Measurements from ENCODE around the gene SLC22A4.

The SLC22A4 gene

DNA sequence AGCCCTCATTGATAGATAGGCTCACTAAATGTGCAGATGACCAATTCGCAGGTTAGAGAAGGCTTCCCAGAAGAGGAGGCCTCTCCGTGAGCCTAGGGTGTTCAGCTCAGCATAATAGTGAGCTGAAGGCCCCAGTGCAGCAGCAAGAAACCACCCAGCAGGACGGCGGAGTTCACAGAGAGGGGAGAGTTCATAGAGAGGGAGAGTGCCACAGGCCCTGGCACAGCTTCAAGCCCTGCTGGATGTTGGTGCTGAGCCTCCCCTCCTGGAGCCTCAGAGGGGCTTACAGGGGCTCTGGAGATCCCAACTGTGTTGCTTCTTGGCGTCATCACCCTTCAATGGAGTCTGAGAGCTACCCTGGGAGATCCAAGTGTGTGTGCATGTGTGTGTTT lies 77.4 kb downstream of the SLC22A4 start:
- H3K79me2 ChIP-seq (ENCODE audit: control insufficient read depth, insufficient read depth, low read length, unreplicated experiment) = peaks cover 6% of the 10 kb centered on the region
- H3K27me3 ChIP-seq (ENCODE audit: insufficient read depth, low read length) = no peaks in the 10 kb centered on the region
- H2AFZ ChIP-seq (ENCODE audit: low read length, unreplicated experiment) = no peak overlapping the region
- no peaks in the 10 kb centered on the region for H3K36me3 ChIP-seq (ENCODE audit: insufficient read depth, low read length)
- no peak overlapping the region for H3K27ac ChIP-seq (ENCODE audit: low read depth, low read length)
- H3K4me3 ChIP-seq (ENCODE audit: low read depth, low read length) = no peak overlapping the region; the same call in 1 of the 2 replicates
- H3K4me1 ChIP-seq (ENCODE audit: control insufficient read depth, insufficient read depth, low read length, unreplicated experiment) = peaks cover 31% of the 10 kb centered on the region

DNA sequence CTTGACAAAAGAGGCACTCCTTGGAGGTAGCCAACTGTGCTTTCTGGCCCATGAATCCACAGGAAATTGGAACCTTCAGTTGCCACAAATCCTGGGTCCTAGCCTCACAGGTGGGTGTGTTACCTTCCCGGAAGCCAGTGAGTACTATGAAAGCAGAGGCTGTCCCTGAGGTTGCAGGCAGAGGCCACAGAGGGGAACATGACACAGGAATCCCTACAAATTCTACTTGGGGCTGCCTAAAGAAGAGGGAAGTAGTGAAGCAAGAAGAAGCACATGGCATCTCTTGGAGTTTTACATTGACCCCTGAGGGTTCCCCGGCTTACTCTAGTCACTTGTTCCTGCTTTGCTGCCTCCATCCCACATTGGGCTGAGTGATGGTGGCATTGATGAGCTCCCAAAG lies 77.9 kb downstream of the SLC22A4 start:
- Histone ChIP-seq H2AFZ (ENCODE audit: low read length, unreplicated experiment) (no peak overlapping the region), H3K36me3 (ENCODE audit: insufficient read depth, low read length) (no peaks in the 10 kb centered on the region), H3K79me2 (ENCODE audit: control insufficient read depth, insufficient read depth, low read length, unreplicated experiment) (peaks cover 6% of the 10 kb centered on the region), H3K27me3 (ENCODE audit: insufficient read depth, low read length) (no peaks in the 10 kb centered on the region), H3K27ac (ENCODE audit: low read depth, low read length) (no peak overlapping the region), H3K4me3 (ENCODE audit: low read depth, low read length) (no peak overlapping the region), H3K4me1 (ENCODE audit: control insufficient read depth, insufficient read depth, low read length, unreplicated experiment) (peaks cover 31% of the 10 kb centered on the region)

- H3K4me1 ChIP-seq (ENCODE audit: control insufficient read depth, insufficient read depth, low read length, unreplicated experiment) = peaks cover 27% of the 10 kb centered on the region
- H3K27me3 ChIP-seq (ENCODE audit: insufficient read depth, low read length) = no peaks in the 10 kb centered on the region
- no peaks in the 10 kb centered on the region for H3K36me3 ChIP-seq (ENCODE audit: insufficient read depth, low read length)
- no peak overlapping the region for H3K4me3 ChIP-seq (ENCODE audit: low read depth, low read length)
- peaks cover 6% of the 10 kb centered on the region for H3K79me2 ChIP-seq (ENCODE audit: control insufficient read depth, insufficient read depth, low read length, unreplicated experiment)
- no peak overlapping the region for H3K27ac ChIP-seq (ENCODE audit: low read depth, low read length)
- no peak overlapping the region for H2AFZ ChIP-seq (ENCODE audit: low read length, unreplicated experiment)
These were observed 78.3 kb downstream of the SLC22A4 start for GRCh38 chr5:132372542-132372941.

DNA sequence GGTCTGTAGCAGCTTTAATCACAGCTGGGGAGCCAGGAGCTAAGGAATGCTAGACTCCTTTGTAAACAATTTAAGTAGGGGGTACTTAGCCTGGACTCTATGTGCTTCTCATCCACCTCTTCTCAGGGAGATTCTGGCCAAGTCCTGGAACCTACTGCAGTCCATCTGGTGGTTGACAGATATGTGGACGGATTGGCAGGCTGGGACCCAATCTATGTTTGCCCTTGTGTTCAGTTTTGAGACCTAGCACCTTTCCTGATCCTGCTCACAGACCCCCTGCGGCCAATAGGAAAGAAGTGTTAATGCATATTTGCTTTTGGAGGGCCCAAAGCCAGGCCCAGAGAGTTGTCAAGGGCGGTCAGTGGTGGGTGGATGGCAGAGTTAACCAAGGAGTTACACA lies 81.8 kb downstream of the SLC22A4 start:
- H3K79me2 ChIP-seq (ENCODE audit: control insufficient read depth, insufficient read depth, low read length, unreplicated experiment) = peaks cover 3% of the 10 kb centered on the region

DNA sequence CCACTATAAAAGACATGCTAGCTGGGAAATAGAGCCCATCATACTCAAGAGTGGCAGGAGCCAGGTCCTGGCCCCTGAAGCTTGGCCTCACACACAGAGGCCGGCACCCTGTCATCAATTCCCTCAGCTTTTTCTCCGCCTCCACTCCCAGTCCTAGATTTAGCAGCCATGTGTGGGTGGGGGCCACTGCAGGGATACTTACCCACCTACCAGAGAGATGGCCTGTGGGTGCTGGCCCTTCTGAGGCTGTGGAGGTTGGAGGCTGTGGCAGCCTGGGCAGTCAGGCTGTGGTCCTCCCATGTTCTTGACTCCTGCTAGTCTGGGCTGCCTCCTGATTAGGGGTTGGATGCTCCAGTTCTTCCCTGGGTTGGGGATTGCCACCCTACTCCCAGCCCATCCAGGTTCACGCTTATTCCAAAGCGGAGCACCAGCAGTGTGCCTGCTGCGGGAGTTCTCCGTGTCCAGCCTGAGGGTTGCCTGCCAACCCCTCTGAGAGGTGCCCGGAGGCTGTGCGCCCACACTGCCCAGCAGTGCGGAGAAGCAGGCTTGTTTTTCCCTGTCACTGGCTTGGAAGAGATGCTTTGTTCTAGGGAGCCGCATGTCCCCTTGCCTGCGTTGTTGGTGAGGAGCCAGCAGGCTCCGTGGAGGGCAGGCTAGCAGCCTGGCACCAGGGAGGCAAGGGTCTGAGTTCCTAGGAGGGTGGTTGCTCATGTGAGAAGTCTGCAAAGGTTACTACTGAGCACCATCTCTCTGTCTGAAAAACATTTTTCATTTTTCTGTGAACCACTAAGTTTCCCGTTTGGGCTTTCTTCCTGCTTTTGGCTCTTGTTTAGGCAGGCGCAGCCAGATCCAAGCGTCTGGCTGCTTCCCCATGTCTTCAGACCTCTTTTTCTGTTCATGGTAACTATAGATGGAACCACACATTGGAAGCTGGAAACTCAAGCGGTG lies 82.8 kb downstream of the SLC22A4 start:
- H3K4me3 ChIP-seq (ENCODE audit: low read depth, low read length) = no peak overlapping the region
- no peak overlapping the region for H3K27ac ChIP-seq (ENCODE audit: low read depth, low read length)
- no peaks in the 10 kb centered on the region for H3K36me3 ChIP-seq (ENCODE audit: insufficient read depth, low read length)

More for the DNA sequence above, 81.8 kb downstream of the SLC22A4 start:
- H3K27me3 ChIP-seq (ENCODE audit: insufficient read depth, low read length) = no peaks in the 10 kb centered on the region
- peaks cover 15% of the 10 kb centered on the region for H3K4me1 ChIP-seq (ENCODE audit: control insufficient read depth, insufficient read depth, low read length, unreplicated experiment)
- no peaks in the 10 kb centered on the region for H3K36me3 ChIP-seq (ENCODE audit: insufficient read depth, low read length)
- no peak overlapping the region for H3K4me3 ChIP-seq (ENCODE audit: low read depth, low read length)
- H2AFZ ChIP-seq (ENCODE audit: low read length, unreplicated experiment) = no peak overlapping the region
- H3K27ac ChIP-seq (ENCODE audit: low read depth, low read length) = no peak overlapping the region

GRCh38 chr5:132377738-132378137 lies 83.5 kb downstream of the SLC22A4 start:
- Histone ChIP-seq H3K36me3 (ENCODE audit: insufficient read depth, low read length) (no peaks in the 10 kb centered on the region), H3K79me2 (ENCODE audit: control insufficient read depth, insufficient read depth, low read length, unreplicated experiment) (peaks cover 3% of the 10 kb centered on the region), H3K27ac (ENCODE audit: low read depth, low read length) (no peak overlapping the region), H3K4me3 (ENCODE audit: low read depth, low read length) (no peak overlapping the region), H3K27me3 (ENCODE audit: insufficient read depth, low read length) (no peaks in the 10 kb centered on the region), H2AFZ (ENCODE audit: low read length, unreplicated experiment) (no peak overlapping the region), H3K4me1 (ENCODE audit: control insufficient read depth, insufficient read depth, low read length, unreplicated experiment) (peaks cover 2% of the 10 kb centered on the region)

More for the DNA sequence above, 82.8 kb downstream of the SLC22A4 start:
- Histone ChIP-seq H2AFZ (ENCODE audit: low read length, unreplicated experiment) (no peak overlapping the region), H3K27me3 (ENCODE audit: insufficient read depth, low read length) (no peaks in the 10 kb centered on the region), H3K4me1 (ENCODE audit: control insufficient read depth, insufficient read depth, low read length, unreplicated experiment) (peaks cover 8% of the 10 kb centered on the region), H3K79me2 (ENCODE audit: control insufficient read depth, insufficient read depth, low read length, unreplicated experiment) (peaks cover 3% of the 10 kb centered on the region)

- Histone ChIP-seq H3K4me3 (ENCODE audit: low read depth, low read length) (no peak overlapping the region), H3K36me3 (ENCODE audit: insufficient read depth, low read length) (no peaks in the 10 kb centered on the region), H3K79me2 (ENCODE audit: control insufficient read depth, insufficient read depth, low read length, unreplicated experiment) (peaks cover 3% of the 10 kb centered on the region), H3K4me1 (ENCODE audit: control insufficient read depth, insufficient read depth, low read length, unreplicated experiment) (no peaks in the 10 kb centered on the region), H3K27me3 (ENCODE audit: insufficient read depth, low read length) (no peaks in the 10 kb centered on the region), H3K27ac (ENCODE audit: low read depth, low read length) (no peak overlapping the region), H2AFZ (ENCODE audit: low read length, unreplicated experiment) (no peak overlapping the region)
These were observed 84.4 kb downstream of the SLC22A4 start for GRCh38 chr5:132378580-132378979.

DNA sequence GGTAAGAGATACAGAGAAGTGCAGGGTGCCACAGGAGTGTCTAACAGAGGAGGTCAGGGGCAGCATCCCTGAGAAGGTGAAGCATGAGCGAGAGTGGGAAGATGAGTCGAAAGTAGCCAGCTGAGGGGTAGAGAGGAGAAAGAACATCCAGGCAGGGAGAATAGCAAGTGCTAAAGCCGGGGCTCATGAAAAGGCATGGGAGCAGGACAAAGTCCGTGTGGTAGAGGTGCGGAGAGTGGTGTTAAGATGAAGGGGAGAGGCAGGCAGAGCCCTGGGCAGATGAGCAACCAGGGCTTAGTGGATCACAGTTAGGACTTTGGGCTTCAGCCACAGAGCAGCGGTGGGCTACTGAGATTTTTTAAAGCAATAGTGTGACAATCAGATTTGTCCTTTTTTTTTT lies 85.9 kb downstream of the SLC22A4 start:
- Histone ChIP-seq H2AFZ (ENCODE audit: low read length, unreplicated experiment) (no peak overlapping the region), H3K4me1 (ENCODE audit: control insufficient read depth, insufficient read depth, low read length, unreplicated experiment) (no peaks in the 10 kb centered on the region), H3K27me3 (ENCODE audit: insufficient read depth, low read length) (no peaks in the 10 kb centered on the region), H3K79me2 (ENCODE audit: control insufficient read depth, insufficient read depth, low read length, unreplicated experiment) (peaks cover 3% of the 10 kb centered on the region), H3K4me3 (ENCODE audit: low read depth, low read length) (no peak overlapping the region), H3K27ac (ENCODE audit: low read depth, low read length) (no peak overlapping the region), H3K36me3 (ENCODE audit: insufficient read depth, low read length) (no peaks in the 10 kb centered on the region)

GRCh38 chr5:132380741-132381140 lies 86.5 kb downstream of the SLC22A4 start:
- Histone ChIP-seq H3K27ac (ENCODE audit: low read depth, low read length) (no peak overlapping the region), H3K4me3 (ENCODE audit: low read depth, low read length) (no peak overlapping the region), H3K36me3 (ENCODE audit: insufficient read depth, low read length) (no peaks in the 10 kb centered on the region), H3K27me3 (ENCODE audit: insufficient read depth, low read length) (no peaks in the 10 kb centered on the region), H3K4me1 (ENCODE audit: control insufficient read depth, insufficient read depth, low read length, unreplicated experiment) (peaks cover 2% of the 10 kb centered on the region), H3K79me2 (ENCODE audit: control insufficient read depth, insufficient read depth, low read length, unreplicated experiment) (peaks cover 3% of the 10 kb centered on the region), H2AFZ (ENCODE audit: low read length, unreplicated experiment) (no peak overlapping the region)

- Histone ChIP-seq H3K27me3 (ENCODE audit: insufficient read depth, low read length) (no peaks in the 10 kb centered on the region), H3K79me2 (ENCODE audit: control insufficient read depth, insufficient read depth, low read length, unreplicated experiment) (no peaks in the 10 kb centered on the region), H3K4me1 (ENCODE audit: control insufficient read depth, insufficient read depth, low read length, unreplicated experiment) (peaks cover 3% of the 10 kb centered on the region), H2AFZ (ENCODE audit: low read length, unreplicated experiment) (no peak overlapping the region), H3K36me3 (ENCODE audit: insufficient read depth, low read length) (no peaks in the 10 kb centered on the region), H3K4me3 (ENCODE audit: low read depth, low read length) (no peak overlapping the region), H3K27ac (ENCODE audit: low read depth, low read length) (no peak overlapping the region)
These were observed 87.4 kb downstream of the SLC22A4 start for GRCh38 chr5:132381614-132382013.

DNA sequence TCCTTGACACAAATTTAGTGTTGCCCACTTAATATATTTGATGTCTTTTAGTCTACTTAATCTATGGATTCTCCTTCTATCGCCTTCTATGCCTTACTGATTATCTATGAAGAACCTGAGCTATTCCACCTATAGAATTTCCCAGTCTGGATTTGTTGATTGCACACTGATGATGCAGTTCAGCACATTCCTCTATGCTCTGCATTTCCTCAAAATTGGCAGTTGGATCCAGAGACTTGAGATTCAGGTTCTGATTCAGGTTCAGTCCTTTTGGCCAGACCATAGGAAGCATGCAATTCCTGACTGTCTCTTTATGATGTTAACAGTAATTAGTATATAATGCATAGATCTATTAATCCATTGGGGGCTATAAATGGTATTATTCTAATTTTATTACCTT lies 89.1 kb downstream of the SLC22A4 start:
- no peaks in the 10 kb centered on the region for H3K27me3 ChIP-seq (ENCODE audit: insufficient read depth, low read length)
- peaks cover 19% of the 10 kb centered on the region for H3K4me1 ChIP-seq (ENCODE audit: control insufficient read depth, insufficient read depth, low read length, unreplicated experiment)
- no peak overlapping the region for H2AFZ ChIP-seq (ENCODE audit: low read length, unreplicated experiment)
- no peak overlapping the region for H3K4me3 ChIP-seq (ENCODE audit: low read depth, low read length)
- H3K27ac ChIP-seq (ENCODE audit: low read depth, low read length) = no peak overlapping the region
- H3K79me2 ChIP-seq (ENCODE audit: control insufficient read depth, insufficient read depth, low read length, unreplicated experiment) = no peaks in the 10 kb centered on the region
- H3K36me3 ChIP-seq (ENCODE audit: insufficient read depth, low read length) = no peaks in the 10 kb centered on the region
